Prostate gland (tissue), 2 donors: ENCODE results near the gene RBM12. TPM values are rescaled to one million over a fixed set of nuclear protein-coding genes. Genes with fewer than 3 reads are reported as not detected.

Experiments used
- DNase-seq: peaks from one replicate; pipeline ENCODE4 v3.0.0-alpha.2; 2019; ENCODE audit warnings: low spot score
- H3K27ac ChIP-seq, 2 donors: fragments of 200-600 bp; sonication (generic); 2 replicates each; pipeline ENCODE4 v1.5.1; 2017 to 2019
- H3K27me3 ChIP-seq: fragments of 200-600 bp; sonication (generic); replicated peaks from 2 replicates; pipeline ENCODE4 v1.5.1; 2019; ENCODE audit not compliant: insufficient read depth
- H3K36me3 ChIP-seq, 2 donors: fragments of 200-600 bp; sonication (generic); 1 replicate in 1 of 2; 2 replicates in 1 of 2; pipeline versions ENCODE4 v1.5.1 to v1.8.1; 2017 to 2019
- H3K4me1 ChIP-seq: fragments of 200-600 bp; sonication (generic); replicated peaks from 2 replicates; pipeline ENCODE4 v1.5.1; 2019
- H3K4me3 ChIP-seq, 2 donors: fragments of 200-600 bp; sonication (generic); 2 replicates each; pipeline ENCODE4 v1.5.1; 2017 to 2019
- H3K9me3 ChIP-seq: fragments of 200-600 bp; sonication (generic); 2 replicates; pipeline ENCODE4 v1.5.1; 2017
- CTCF ChIP-seq, 4 experiments: fragments of 200-600 bp in 2 of 4; fragments of 450-650 bp in 2 of 4; sonication (generic) in 2 of 4; IDR thresholded peaks; 1 replicate in 3 of 4; 2 replicates in 1 of 4; pipeline ENCODE4 v1.5.1; 2016 to 2019; ENCODE audit warnings: antibody characterized with exemption in 4 of 4, mild to moderate bottlenecking in 2 of 4, moderate library complexity in 2 of 4
- POLR2A ChIP-seq: fragments of 450-650 bp; IDR thresholded peaks from one replicate; pipeline ENCODE4 v1.6.1; 2016; ENCODE audit warnings: antibody characterized with exemption, mild to moderate bottlenecking
- POLR2AphosphoS5 ChIP-seq: sonication (generic); formaldehyde crosslinking; IDR thresholded peaks from one replicate; pipeline ENCODE4 v1.6.1; 2017; ENCODE audit warnings: antibody characterized with exemption
- WGBS: methylation state at CpG from one replicate; pipeline ENCODE4 v1.1.5; 2018; 5-methylcytosine and 5-hydroxymethylcytosine counted together
- intact Hi-C: fragments of 100-400 bp; cut with DNase I; formaldehyde crosslinking; loops from one replicate; pipeline ENCODE4 v1.14.2; 2022
- total RNA-seq, 2 donors: library from RNA; depleted of rRNA; stranded (reverse); fragments of >200 nt; gene quantifications; one replicate each; pipeline ENCODE4 v1.1.0, GENCODE V29; 2016

Gene RBM12
- total RNA-seq, 2 donors from 2014 or later, result 31.8 to 38.9 TPM

GRCh38 chr20:35704514-35705261, 40.0 kb upstream of the RBM12 start:
- intact Hi-C loops, result no loop called here
- peaks cover 4 to 16% of the 10 kb centered on the region in 2 donors for H3K36me3 ChIP-seq
- TF ChIP-seq POLR2A (no peak), POLR2AphosphoS5 (no peak), CTCF (IDR thresholded peaks at IDR 0.05) (no peak)
- H3K4me1 ChIP-seq, result no peaks in the 10 kb centered on the region
- no peaks in the 10 kb centered on the region for H3K27me3 ChIP-seq
- no peak overlapping the region for H3K4me3 ChIP-seq
- DNase-seq, result no peak
- no peaks in the 10 kb centered on the region for H3K9me3 ChIP-seq
- WGBS, result 87% methylated on average over 5 of the region's 5 CpGs
- no peak overlapping the region for H3K27ac ChIP-seq

- no peak for DNase-seq
- Histone ChIP-seq H3K4me1 (no peaks in the 10 kb centered on the region), H3K27me3 (no peaks in the 10 kb centered on the region), H3K27ac (no peak overlapping the region), H3K36me3 (peaks cover 4 to 16% of the 10 kb centered on the region in 2 donors), H3K4me3 (no peak overlapping the region), H3K9me3 (no peaks in the 10 kb centered on the region)
- intact Hi-C loops, result no loop called here
- 61% methylated on average over 4 of the region's 4 CpGs for WGBS
- TF ChIP-seq POLR2AphosphoS5, result no peak
- no peak for TF ChIP-seq CTCF (IDR thresholded peaks at IDR 0.05)
- no peak for TF ChIP-seq POLR2A
Measured at GRCh38 chr20:35702824-35703695, 38.4 kb upstream of the RBM12 start.

GRCh38 chr20:35702051-35702823, 37.5 kb upstream of the RBM12 start:
- DNase-seq, result no peak
- TF ChIP-seq POLR2A (no peak), POLR2AphosphoS5 (no peak), CTCF (IDR thresholded peaks at IDR 0.05) (no peak)
- WGBS, result 79% methylated on average over 12 of the region's 12 CpGs
- Histone ChIP-seq H3K27ac (no peak overlapping the region), H3K27me3 (no peaks in the 10 kb centered on the region), H3K4me1 (no peaks in the 10 kb centered on the region), H3K4me3 (no peak overlapping the region), H3K36me3 (peaks cover 4 to 16% of the 10 kb centered on the region in 2 donors), H3K9me3 (no peaks in the 10 kb centered on the region)
- intact Hi-C loops, result no loop called here

GRCh38 chr20:35700625-35701148, 36.0 kb upstream of the RBM12 start:
- no peak for DNase-seq
- Histone ChIP-seq H3K36me3 (peaks cover 10 to 11% of the 10 kb centered on the region in 2 donors), H3K4me3 (no peak overlapping the region), H3K9me3 (no peaks in the 10 kb centered on the region), H3K4me1 (no peaks in the 10 kb centered on the region), H3K27me3 (no peaks in the 10 kb centered on the region), H3K27ac (peak overlapping the region in 1 of 2 donors; percentile 2)
- WGBS, result 97% methylated on average over 7 of the region's 7 CpGs
- intact Hi-C loops, result no loop called here
- TF ChIP-seq POLR2A, result no peak
- TF ChIP-seq POLR2AphosphoS5, result no peak
- TF ChIP-seq CTCF (IDR thresholded peaks at IDR 0.05), result no peak
